ENCODE measurements around the gene TCP11L2.
A peak's percentile ranks its signal among the peaks of the same experiment; 100 is the strongest.
"Not testable (repeated sequence)": the region's sequence is repeated elsewhere in the genome, so short reads cannot be mapped to it uniquely, and the experiment has no call there.

TCP11L2 gene

DNA sequence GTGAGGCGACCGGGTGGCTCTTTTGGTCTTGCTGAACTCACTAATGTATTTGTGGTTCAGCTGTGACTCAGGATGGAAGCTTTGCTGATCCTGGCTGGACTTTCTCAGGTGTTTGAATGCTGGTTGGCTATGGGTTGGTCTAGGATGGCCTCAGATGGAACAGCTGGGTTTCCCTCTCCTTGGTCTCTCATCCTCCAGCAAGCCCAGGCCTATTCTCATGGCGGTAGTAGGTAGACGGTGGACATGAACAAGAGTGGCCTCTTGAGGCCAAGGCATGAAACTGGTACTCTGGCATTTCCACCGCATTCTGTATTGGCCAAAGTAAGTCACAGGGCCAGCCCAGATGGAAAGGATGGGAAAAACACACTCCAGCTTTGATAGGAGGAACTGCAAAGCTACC lies 43.2 kb downstream of the TCP11L2 start:
- DNase-seq, result no peak

DNA sequence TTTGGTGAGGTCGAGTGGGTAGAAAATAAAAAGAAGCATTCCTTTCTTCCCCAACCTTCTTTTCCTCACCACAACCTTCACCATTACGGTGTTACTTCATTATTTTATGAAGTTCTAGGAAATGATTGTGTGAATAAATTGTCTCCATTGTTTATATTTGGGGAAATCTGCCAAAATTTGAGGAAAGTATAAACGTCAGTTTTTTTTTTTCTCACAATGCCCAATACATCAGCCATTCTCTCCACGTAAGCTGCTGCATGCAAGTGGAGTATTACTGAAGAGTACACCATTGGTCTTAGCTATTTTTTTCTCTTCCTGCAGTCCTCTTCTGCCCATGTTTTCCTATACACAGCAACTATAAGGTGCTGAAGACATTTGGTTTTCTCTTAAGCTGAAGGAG lies 45.9 kb downstream of the TCP11L2 start:
- no peak for DNase-seq

DNA sequence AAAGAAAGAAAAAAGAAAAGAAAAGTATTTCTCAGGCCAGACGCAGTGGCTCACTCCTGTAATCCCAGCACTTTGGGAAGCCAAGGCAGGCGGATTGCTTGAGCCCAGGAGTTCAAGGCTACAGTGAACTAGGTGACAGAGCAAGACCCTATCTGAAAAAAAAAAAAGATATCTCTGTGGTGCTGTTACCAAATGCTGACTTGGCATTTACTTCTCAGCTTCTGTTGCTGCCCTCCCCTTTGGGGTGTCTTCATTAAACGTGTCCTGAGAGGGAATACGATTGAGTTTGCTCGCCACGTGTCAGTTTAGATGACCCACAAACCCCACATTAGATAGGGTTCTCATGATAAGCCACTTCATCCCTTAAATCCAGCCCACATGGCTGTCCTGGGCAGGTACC lies 50.6 kb downstream of the TCP11L2 start:
- DNase-seq, result no peak

DNA sequence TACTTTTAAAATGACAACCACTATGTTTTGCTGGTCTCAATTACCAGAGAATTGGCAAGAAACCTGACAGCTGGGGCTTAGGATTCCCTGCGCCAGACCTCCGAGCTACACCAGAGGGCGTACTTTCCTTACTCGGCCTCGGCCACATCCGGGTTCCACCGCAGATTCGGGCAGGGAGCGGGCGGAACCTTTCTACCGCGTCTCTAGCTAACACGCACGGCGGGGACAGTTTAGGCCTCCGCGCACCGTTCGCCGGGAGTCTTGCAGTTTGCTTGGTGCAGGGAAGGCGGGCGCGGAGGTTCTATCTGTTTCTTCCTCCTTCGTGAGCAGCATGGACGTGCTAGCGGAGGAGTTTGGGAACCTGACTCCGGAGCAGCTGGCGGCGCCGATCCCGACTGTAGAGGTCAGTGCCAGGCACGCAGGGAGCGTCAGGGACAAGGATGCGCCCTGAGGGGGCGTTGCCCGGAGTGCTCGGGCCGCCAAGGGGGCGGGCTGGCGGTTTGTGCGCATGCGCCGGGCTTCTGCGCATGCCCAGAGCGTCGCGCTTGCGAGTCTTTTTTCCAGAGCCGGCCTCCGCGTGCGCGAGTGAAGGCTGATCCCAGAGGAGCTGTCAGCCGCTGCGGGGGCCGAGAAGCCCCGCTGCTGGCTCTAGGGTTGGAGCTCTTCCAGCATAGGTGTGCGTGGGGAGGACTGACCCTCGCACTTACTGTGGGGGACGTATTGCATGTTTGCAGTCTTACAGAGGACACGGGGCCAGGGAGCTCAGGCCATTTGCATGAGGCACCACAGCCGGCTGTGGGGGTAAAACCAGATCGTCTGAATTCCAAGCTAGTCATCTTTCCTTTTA lies 55.2 kb downstream of the TCP11L2 start, which contains the start of gene POLR3B:
Gene POLR3B, plus strand, starts transcription at position 200 of the 847 bp plus-strand sequence. Its CDS starts 132 bp downstream, at position 332.
- peak; percentile 95 for DNase-seq

DNA sequence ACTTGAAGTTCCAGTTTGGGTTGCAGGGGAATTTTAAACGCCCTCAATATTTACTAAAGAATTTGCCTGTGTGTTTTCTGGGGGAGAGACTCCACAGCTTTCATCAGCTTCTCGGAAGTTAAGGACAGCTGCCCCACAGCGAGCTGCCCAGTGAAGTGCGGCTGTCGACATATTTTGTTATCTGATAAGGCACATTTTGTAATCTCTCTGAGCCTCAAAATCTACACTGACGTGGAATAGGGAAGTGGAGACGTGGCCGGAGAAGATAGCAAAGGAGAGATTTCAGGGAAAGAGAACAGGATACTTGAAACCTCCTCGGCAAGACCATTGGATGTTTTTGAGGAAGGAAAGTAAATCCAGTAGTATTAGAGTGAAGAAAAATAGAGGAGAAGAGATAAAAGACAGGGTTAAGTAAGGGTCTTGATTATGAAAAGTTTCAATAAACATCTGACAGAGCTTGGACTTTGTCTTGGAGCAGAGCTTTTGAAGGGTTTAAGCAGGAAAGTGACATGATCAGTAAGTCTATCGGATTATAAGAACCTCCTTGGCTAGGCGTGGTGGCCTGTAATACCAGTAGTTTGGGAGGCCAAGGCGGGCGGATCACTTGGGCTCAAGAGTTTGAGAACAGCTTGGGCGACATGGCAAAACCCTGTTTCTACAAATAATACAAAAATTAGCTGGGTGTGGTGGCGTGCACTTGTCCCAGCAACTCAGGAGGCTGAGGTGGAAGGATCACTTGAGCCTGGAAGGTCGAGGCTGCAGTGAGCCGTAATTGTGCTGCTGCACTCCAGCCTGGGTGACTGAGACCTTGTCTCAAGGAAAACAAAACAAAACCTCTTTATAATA lies 56.1 kb downstream of the TCP11L2 start:
- no peak for DNase-seq

DNA sequence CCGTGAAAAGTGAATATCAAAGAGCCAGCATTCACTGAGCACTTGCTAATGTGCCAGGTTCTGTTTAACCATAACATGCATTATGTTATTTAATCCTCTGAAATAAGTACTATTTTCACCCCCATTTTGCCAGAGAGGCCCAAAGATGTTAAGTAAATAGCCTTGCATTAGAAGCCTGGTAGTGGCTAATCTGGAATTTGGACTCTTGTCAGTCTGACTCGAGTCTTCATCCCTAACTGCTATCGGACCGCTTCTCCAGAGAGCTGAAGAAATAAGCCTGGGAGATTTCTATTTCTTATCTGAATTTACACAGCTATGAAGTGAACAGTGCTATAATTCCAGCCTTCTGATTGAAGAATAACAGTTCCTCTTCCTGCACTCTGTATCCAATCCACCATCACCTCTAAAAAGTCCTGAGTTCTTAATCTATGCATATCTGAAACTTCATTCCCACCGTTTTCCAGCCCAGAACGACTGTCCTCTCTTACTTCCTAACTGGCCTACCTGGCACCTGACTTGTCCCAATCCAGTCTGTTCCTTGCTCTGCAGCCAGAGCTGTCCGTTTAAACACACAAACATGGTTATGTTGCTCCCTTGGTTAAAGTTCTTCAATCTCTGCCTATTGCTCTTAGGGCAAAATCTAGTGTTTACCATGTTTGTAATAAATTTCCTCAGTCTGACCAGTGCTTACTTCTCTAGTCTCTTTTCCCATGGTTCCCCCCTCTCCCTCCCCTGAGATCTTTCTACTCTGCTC lies 57.3 kb downstream of the TCP11L2 start:
- DNase-seq, result no peak

DNA sequence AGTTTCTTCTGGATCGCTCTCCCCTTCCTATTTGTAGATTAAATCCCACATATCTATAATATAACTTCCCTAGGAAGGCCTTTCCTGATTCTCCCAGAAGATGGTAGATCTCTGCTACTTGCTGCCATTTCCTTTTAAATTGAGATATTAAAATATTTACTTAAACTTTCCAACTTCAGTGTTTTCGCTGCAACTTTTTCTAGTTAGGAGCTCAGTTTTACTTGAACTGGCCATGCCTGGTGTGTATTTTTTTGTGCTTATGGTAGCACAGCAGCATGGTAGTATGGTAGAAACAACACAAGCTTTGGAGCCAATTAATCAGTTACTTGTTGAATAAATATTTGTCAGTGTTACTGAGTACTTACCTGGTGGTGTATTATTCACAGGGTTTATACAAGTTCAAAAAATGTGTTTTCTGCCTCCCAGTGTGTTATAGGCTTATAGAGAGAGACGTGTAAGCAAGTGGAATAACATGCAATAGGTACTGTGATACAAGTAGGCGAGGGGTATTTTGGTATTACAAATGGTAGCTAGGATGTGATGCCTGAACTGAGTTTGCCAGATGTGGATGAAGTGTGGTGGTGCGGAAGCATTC lies 58.0 kb downstream of the TCP11L2 start:
- DNase-seq, result no peak

DNA sequence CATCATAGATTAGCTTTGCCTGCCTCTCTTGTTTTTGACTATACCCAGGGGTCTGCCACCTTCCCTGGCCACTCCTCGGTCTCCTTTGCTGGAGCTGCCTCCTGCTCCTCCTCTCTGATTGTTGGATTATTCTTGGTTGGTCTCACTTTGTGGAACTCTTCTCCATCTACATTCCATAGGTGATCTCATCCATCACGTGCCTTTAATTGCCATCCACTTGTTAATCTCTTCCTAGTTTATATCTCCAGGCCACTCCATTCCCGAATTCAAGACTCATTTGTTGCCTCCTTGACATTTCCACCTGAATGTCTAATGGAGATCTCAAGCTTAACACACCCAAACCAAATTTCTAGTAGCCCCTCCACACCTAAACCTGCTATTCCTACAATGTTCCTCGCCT lies 60.4 kb downstream of the TCP11L2 start:
- no peak for DNase-seq

DNA sequence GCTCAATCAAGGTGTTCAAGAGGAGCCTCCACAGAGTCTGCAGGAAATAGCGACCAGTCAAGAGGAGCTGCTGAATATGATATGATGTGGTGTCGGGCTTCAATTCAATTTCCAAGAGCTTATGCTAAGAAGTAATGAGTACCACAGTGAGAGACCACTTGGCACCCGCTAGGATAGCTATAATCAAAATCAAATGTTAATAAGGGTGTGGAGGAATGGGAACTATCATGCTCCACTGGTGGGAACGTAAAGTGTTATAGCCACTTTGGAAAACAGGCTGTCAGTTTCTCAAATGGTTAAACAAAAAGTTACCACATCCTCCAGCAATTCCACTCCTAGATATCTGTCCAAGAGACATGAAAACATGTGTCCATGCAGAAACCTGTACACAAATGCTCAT lies 61.7 kb downstream of the TCP11L2 start:
- DNase-seq, result no peak

DNA sequence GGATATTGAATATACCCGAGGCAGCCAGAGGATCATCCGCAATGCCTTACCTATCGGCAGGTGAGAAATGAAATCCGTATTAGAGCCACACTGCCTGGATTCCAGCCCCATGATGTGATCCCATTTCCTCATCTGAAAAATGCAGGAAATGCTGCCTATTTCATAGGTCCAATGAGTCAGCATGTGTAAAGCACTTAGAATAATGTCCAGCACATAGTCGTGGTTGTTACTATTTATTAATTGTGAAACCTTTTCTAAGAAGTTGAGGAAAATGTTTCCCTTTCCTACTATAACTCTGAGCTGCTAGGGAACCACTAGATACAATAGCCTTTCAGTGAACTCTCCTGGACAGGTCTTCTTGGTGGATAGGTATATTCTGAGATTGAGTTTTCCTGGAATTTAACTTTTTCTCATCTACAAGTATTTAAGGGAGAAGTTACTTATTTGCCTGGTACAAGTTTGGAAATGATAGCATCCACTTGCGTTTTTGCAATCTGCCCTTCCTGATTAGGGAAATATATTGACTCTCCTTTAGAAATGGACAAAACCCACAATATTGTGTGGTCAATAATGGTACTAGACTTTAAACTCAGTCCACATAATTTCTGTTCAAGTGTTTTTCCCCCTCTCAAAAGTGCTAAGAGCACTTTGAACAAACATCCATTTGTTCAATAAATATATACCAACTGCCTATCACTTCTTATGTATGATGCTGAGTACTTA lies 67.3 kb downstream of the TCP11L2 start:
- DNase-seq, result no peak

DNA sequence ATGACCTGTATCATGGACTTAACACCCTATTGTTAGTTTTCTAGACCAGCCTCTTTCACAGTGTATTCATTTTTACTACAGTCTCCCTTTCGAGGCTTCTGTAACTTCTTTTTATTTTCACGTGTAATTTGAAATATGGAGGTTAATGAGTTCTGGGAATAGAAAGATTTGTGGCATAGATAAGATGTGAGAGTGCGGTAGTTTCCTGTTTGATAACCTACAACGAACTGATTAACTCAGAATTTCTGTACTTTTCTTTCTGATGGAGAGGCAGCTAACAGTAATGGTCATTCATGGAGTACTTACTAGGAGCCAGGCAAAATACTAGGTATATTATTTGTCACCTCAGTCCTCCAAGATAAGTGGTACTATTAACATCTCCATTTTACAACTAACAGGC lies 76.3 kb downstream of the TCP11L2 start:
- no peak for DNase-seq

DNA sequence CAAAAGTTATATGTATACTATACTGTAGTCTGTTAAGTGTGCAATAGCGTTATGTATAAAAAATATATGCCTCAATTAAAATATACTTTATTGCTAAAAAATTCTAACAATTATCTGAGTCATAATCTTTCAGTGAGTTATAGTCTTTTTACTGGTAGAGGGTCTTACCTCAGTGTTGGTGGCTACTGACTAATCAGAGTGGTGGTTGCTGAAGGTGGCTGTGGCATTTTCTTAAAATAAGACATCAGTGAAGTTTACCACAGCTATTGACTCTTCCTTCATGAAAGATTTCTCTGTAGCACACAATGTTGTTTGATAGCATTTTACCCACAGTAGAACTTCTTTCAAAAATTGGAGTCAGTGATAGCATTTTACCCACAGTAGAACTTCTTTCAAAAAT lies 78.4 kb downstream of the TCP11L2 start:
- DNase-seq, result no peak

DNA sequence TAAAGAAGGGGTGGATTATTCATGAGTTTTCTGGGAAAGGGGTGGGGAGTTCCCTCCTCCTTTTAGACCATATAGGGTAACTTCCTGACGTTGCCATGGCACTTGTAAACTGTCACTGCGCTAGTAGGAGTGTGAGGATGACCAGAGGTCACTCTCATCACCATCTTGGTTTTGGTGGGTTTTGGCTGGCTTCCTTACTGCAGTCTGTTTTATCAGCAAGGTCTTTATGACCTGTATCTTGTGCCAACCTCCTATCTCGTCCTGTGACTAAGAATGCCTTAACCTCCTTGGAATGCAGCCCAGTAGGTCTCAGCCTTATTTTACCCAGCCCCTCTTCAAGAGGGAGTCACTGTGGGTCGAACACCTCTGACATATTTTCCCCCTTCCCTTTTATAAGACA lies 79.3 kb downstream of the TCP11L2 start:
- not testable (repeated sequence) for DNase-seq

DNA sequence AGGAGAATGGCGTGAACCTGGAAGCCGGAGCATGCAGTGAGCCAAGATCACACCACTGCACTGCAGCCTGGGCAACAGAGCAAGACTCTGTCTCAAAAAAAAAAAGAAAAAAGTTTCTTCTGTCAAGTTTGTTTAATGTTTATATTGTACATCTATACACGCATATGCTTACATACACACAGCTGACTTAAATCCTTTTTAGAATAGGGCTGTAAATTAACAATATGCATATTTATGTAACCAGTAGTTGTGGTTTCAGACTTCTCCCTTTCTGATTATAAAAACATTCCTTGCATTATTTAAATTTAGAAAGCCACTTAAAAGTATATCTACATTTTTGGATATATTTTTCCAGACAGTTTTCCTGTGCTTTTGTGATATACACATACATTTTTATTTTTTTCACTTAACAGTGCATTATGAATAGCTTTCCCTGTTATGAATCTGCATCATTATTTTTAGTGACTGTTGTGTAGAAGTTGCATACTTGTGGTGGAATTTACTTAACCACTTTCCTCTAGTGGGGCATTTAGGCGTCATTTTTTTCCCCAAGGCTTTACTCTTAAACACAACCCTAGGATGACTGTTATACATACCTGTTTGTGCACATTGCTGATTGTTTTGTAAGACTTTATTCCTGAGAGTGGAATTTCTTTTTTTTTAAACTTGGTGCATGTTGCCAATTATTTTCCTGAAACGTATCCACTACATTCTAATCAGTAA lies 84.4 kb downstream of the TCP11L2 start:
- no peak for DNase-seq

DNA sequence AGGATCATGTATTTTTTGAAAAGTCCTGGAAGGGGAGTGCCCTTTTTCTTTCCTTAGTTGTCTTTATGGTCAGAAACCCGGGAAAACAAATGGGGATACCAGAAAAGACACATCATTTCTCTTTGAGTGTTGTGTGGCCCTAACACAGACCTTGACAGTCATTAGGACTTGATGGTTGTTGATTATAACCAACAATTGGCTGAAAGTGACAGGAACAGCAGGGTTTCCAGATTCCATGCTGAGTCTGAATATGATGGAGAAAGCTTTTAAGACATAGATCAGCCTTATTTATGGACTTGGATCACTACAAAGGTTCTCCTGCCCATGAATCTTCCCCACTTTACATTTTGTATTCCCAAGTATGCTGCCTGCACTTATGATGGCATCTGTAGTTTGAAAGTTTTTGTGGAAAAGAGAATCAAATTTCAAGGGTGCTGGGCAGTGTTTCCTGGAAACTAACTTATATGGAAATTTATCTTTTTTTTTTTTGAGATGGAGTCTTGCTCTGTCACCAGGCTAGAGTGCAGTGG lies 85.4 kb downstream of the TCP11L2 start:
- DNase-seq, result no peak

DNA sequence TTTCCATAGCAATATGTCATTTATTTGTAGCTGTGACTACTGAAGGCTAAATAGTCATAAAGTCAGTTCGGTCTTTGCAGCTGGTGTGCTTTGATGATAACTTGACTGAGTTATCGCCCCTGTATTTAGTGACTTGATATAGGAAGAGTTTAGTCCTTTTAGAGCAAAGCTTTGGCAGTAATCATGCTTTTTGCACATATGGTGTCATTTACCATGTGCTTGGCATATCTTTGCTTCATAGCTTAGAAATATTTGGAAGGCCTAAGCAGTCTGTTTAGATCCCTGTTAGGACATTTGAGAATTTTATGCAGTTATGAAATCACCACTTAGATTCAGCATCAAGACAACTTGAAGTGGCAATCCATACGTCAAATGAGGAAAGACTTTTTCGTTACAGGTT lies 86.6 kb downstream of the TCP11L2 start:
- DNase-seq, result no peak

DNA sequence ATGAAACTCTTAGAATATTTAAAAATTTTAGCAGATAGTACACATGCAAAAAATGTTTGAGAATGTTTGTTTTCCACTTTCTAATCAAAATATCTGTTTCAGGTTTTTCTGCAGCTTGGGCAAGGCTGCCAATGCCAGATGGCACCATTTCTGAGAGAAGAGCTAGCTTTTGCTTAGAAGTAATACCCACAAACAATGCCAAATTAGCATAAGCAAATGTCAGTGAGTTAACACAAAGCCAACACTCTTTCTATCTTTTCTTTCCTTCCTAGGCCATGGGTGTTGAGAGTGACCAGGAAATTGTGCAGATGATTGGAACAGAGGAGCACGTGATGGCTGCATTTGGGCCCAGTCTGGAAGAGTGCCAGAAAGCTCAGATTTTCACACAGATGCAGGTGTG lies 90.2 kb downstream of the TCP11L2 start:
- DNase-seq, result no peak
